ENCODE measurements around the gene SH3BP5. TPM values are rescaled to one million over a fixed set of nuclear protein-coding genes. Genes with fewer than 3 reads are reported as not detected.

The SH3BP5 gene
- total and polyA plus RNA-seq, 2 donors (not counting 1 experiment from before 2014, with no cell fraction given): 6.7 to 12.9 TPM

- no peaks in the 10 kb centered on the region for H4K20me1 ChIP-seq (ENCODE audit: control insufficient read depth, extremely low read depth, insufficient read depth, low read length)
- H3K9me3 ChIP-seq (ENCODE audit: control insufficient read depth, insufficient read depth, low read depth, low read length): no peaks in the 10 kb centered on the region
- H3K27ac ChIP-seq (ENCODE audit: insufficient read depth, low read length): no peak overlapping the region
- no peaks in the 10 kb centered on the region for H3K4me1 ChIP-seq (ENCODE audit: control insufficient read depth, extremely low read depth, insufficient read depth, low read length)
- H3K27me3 ChIP-seq (ENCODE audit: control insufficient read depth, insufficient read depth, low read length): peaks cover 3% of the 10 kb centered on the region
- TF ChIP-seq EZH2 (IDR thresholded peaks at IDR 0.05; ENCODE audit: low read length, missing control alignments) (no peak), CTCF (conservative IDR thresholded peaks at IDR 0.05 in 1 of 2, IDR thresholded peaks at IDR 0.05 in 1 of 2; ENCODE audit: low read depth in 1 of 2, low read length in 2 of 2) (no peak)
- no peak overlapping the region for H3K4me3 ChIP-seq (replicated peaks in 1 of 4; ENCODE audit: control extremely low read depth in 1 of 4, insufficient read depth in 1 of 4, low read depth in 3 of 4, low read length in 4 of 4)
- H3K36me3 ChIP-seq (ENCODE audit: control insufficient read depth, insufficient read depth, low read length): no peaks in the 10 kb centered on the region
- no peak for DNase-seq (ENCODE audit: low read depth in 2 of 2)
- no peak overlapping the region for H2AFZ ChIP-seq (ENCODE audit: low read length)
- no peak overlapping the region for H3K9ac ChIP-seq (ENCODE audit: insufficient read depth, low read length)
- H3K79me2 ChIP-seq (ENCODE audit: control insufficient read depth, insufficient read depth, low read length): no peaks in the 10 kb centered on the region
- H3K4me2 ChIP-seq (ENCODE audit: extremely low read depth, insufficient read depth, low read length): no peak overlapping the region
Observed at GRCh38 chr3:15347737-15348110, 15.3 kb upstream of the SH3BP5 start.

- TF ChIP-seq CTCF (conservative IDR thresholded peaks at IDR 0.05 in 1 of 2, IDR thresholded peaks at IDR 0.05 in 1 of 2; ENCODE audit: low read depth in 1 of 2, low read length in 2 of 2): no peak
- TF ChIP-seq EZH2 (IDR thresholded peaks at IDR 0.05; ENCODE audit: low read length, missing control alignments): no peak
- no peak overlapping the region for H3K4me3 ChIP-seq (replicated peaks in 1 of 4; ENCODE audit: control extremely low read depth in 1 of 4, insufficient read depth in 1 of 4, low read depth in 3 of 4, low read length in 4 of 4)
- H3K9me3 ChIP-seq (ENCODE audit: control insufficient read depth, insufficient read depth, low read depth, low read length): no peaks in the 10 kb centered on the region
- no peaks in the 10 kb centered on the region for H3K4me1 ChIP-seq (ENCODE audit: control insufficient read depth, extremely low read depth, insufficient read depth, low read length)
- H4K20me1 ChIP-seq (ENCODE audit: control insufficient read depth, extremely low read depth, insufficient read depth, low read length): no peaks in the 10 kb centered on the region
- DNase-seq (ENCODE audit: low read depth in 2 of 2): no peak
- H3K27ac ChIP-seq (ENCODE audit: insufficient read depth, low read length): no peak overlapping the region
- no peaks in the 10 kb centered on the region for H3K36me3 ChIP-seq (ENCODE audit: control insufficient read depth, insufficient read depth, low read length)
- no peak overlapping the region for H3K9ac ChIP-seq (ENCODE audit: insufficient read depth, low read length)
- H3K79me2 ChIP-seq (ENCODE audit: control insufficient read depth, insufficient read depth, low read length): no peaks in the 10 kb centered on the region
- H3K27me3 ChIP-seq (ENCODE audit: control insufficient read depth, insufficient read depth, low read length): peaks cover 3% of the 10 kb centered on the region
- no peak overlapping the region for H3K4me2 ChIP-seq (ENCODE audit: extremely low read depth, insufficient read depth, low read length)
- no peak overlapping the region for H2AFZ ChIP-seq (ENCODE audit: low read length)
Observed at GRCh38 chr3:15347063-15347736, 14.8 kb upstream of the SH3BP5 start.

GRCh38 chr3:15346516-15346915, 14.1 kb upstream of the SH3BP5 start:
- TF ChIP-seq CTCF (conservative IDR thresholded peaks at IDR 0.05 in 1 of 2, IDR thresholded peaks at IDR 0.05 in 1 of 2; ENCODE audit: low read depth in 1 of 2, low read length in 2 of 2): no peak
- TF ChIP-seq EZH2 (IDR thresholded peaks at IDR 0.05; ENCODE audit: low read length, missing control alignments): no peak
- no peak overlapping the region for H3K4me3 ChIP-seq (replicated peaks in 1 of 4; ENCODE audit: control extremely low read depth in 1 of 4, insufficient read depth in 1 of 4, low read depth in 3 of 4, low read length in 4 of 4)
- no peaks in the 10 kb centered on the region for H3K36me3 ChIP-seq (ENCODE audit: control insufficient read depth, insufficient read depth, low read length)

More at GRCh38 chr3:15346516-15346915, 14.1 kb upstream of the SH3BP5 start:
- no peaks in the 10 kb centered on the region for H3K4me1 ChIP-seq (ENCODE audit: control insufficient read depth, extremely low read depth, insufficient read depth, low read length)
- H3K79me2 ChIP-seq (ENCODE audit: control insufficient read depth, insufficient read depth, low read length): no peaks in the 10 kb centered on the region
- H3K4me2 ChIP-seq (ENCODE audit: extremely low read depth, insufficient read depth, low read length): no peak overlapping the region
- peaks cover 3% of the 10 kb centered on the region for H3K27me3 ChIP-seq (ENCODE audit: control insufficient read depth, insufficient read depth, low read length)
- no peak overlapping the region for H2AFZ ChIP-seq (ENCODE audit: low read length)
- DNase-seq (ENCODE audit: low read depth in 2 of 2): no peak
- H4K20me1 ChIP-seq (ENCODE audit: control insufficient read depth, extremely low read depth, insufficient read depth, low read length): no peaks in the 10 kb centered on the region
- no peak overlapping the region for H3K9ac ChIP-seq (ENCODE audit: insufficient read depth, low read length)
- no peaks in the 10 kb centered on the region for H3K9me3 ChIP-seq (ENCODE audit: control insufficient read depth, insufficient read depth, low read depth, low read length)
- no peak overlapping the region for H3K27ac ChIP-seq (ENCODE audit: insufficient read depth, low read length)

All from fibroblast of lung (primary cell).